Measurements from ENCODE around the gene ECT2.
"Not testable (repeated sequence)": the region's sequence is repeated elsewhere in the genome, so short reads cannot be mapped to it uniquely, and the experiment has no call there.

Gene ECT2

GRCh38 chr3:172856795-172857742 is 106.5 kb downstream of the ECT2 start:
- peak; percentile 66 for DNase-seq (ENCODE audit: low spot score)

GRCh38 chr3:172859041-172859440 is 108.5 kb downstream of the ECT2 start:
- no peak for DNase-seq (ENCODE audit: low spot score)

- DNase-seq (ENCODE audit: low spot score): not testable (repeated sequence)
Measured at GRCh38 chr3:172866726-172867350, 116.3 kb downstream of the ECT2 start.

GRCh38 chr3:172868582-172869200 is 118.2 kb downstream of the ECT2 start:
- DNase-seq (ENCODE audit: low spot score): no peak

GRCh38 chr3:172869368-172869771 is 118.8 kb downstream of the ECT2 start:
- DNase-seq (ENCODE audit: low spot score): no peak

GRCh38 chr3:172869784-172870518 is 119.4 kb downstream of the ECT2 start:
- DNase-seq (ENCODE audit: low spot score): no peak
